ENCODE measurements around the gene TLE4. TPM values are rescaled to one million over a fixed set of nuclear protein-coding genes. Genes with fewer than 3 reads are reported as not detected.

The TLE4 gene
- total RNA-seq, 4 donors from 2014 or later: 19.3 to 87.5 (median 41.5) TPM

- TF ChIP-seq EP300 (IDR thresholded peaks at IDR 0.05; ENCODE audit: low read depth): no peak
- TF ChIP-seq CTCF (IDR thresholded peaks at IDR 0.05): no peak
- no peak for TF ChIP-seq POLR2AphosphoS5 (IDR thresholded peaks at IDR 0.05)
- in situ Hi-C loops (cut with MboI; ENCODE audit: low pct_ligation_motif_present in 1 of 4, low pct_unique_long_range_greater_than_20kb in 1 of 4, low sequenced_read_pairs in 3 of 4) (no loop called here), intact Hi-C loops (cut with DNase I; ENCODE audit: low total_unique reads) (no loop called here)
These were observed 50.3 kb downstream of the TLE4 start for GRCh38 chr9:79621916-79622575.

GRCh38 chr9:79623799-79624721, 52.3 kb downstream of the TLE4 start:
- in situ Hi-C loops (cut with MboI; ENCODE audit: low pct_ligation_motif_present in 1 of 4, low pct_unique_long_range_greater_than_20kb in 1 of 4, low sequenced_read_pairs in 3 of 4): no loop called here
- no peaks in the 10 kb centered on the region for H3K27me3 ChIP-seq
- peak; percentile 38 for DNase-seq
- H3K27ac ChIP-seq: peak overlapping the region; percentile 40 to 69 (median 54)
- no peaks in the 10 kb centered on the region for H3K36me3 ChIP-seq
- no peaks in the 10 kb centered on the region for H3K9me3 ChIP-seq
- no peak overlapping the region for H3K4me3 ChIP-seq
- TF ChIP-seq EP300 (IDR thresholded peaks at IDR 0.05; ENCODE audit: low read depth): no peak
- no peak for TF ChIP-seq POLR2AphosphoS5 (IDR thresholded peaks at IDR 0.05)
- no peak for TF ChIP-seq CTCF (IDR thresholded peaks at IDR 0.05)
- no peak for TF ChIP-seq POLR2A (IDR thresholded peaks at IDR 0.05)
- H3K4me1 ChIP-seq: peaks cover 3 to 13% (median 7%) of the 10 kb centered on the region in 4 donors
- intact Hi-C loops (cut with DNase I; ENCODE audit: low total_unique reads): no loop called here
- 29 to 47% methylated on average over 5 to 6 of the region's 6 CpGs for WGBS, 2 donors (ENCODE audit: low coverage in 1 of 2)

More at GRCh38 chr9:79621916-79622575, 50.3 kb downstream of the TLE4 start:
- H3K27me3 ChIP-seq: no peaks in the 10 kb centered on the region
- H3K4me1 ChIP-seq: peaks cover 5 to 28% (median 18%) of the 10 kb centered on the region in 4 donors
- no peaks in the 10 kb centered on the region for H3K9me3 ChIP-seq
- no peaks in the 10 kb centered on the region for H3K36me3 ChIP-seq
- H3K27ac ChIP-seq: no peak overlapping the region
- no peak for DNase-seq
- H3K4me3 ChIP-seq: no peak overlapping the region

GRCh38 chr9:79629721-79630120, 58.0 kb downstream of the TLE4 start:
- DNase-seq: no peak
- 94% methylated on average over 2 of the region's 2 CpGs; no CpG with 5 or more reads in 1 of the 2 donors for WGBS, 2 donors (ENCODE audit: low coverage in 1 of 2)
- Histone ChIP-seq H3K27me3 (no peaks in the 10 kb centered on the region), H3K4me1 (peaks cover 0 to 7% (median under 1%) of the 10 kb centered on the region in 4 donors), H3K9me3 (no peaks in the 10 kb centered on the region), H3K36me3 (no peaks in the 10 kb centered on the region), H3K27ac (no peak overlapping the region), H3K4me3 (no peak overlapping the region)
- intact Hi-C loops (cut with DNase I; ENCODE audit: low total_unique reads) (no loop called here), in situ Hi-C loops (cut with MboI; ENCODE audit: low pct_ligation_motif_present in 1 of 4, low pct_unique_long_range_greater_than_20kb in 1 of 4, low sequenced_read_pairs in 3 of 4) (no loop called here)
- no peak for TF ChIP-seq POLR2AphosphoS5 (IDR thresholded peaks at IDR 0.05)
- TF ChIP-seq CTCF (IDR thresholded peaks at IDR 0.05): no peak
- no peak for TF ChIP-seq POLR2A (IDR thresholded peaks at IDR 0.05)
- no peak for TF ChIP-seq EP300 (IDR thresholded peaks at IDR 0.05; ENCODE audit: low read depth)
